ENCODE data around the gene SDHB.

SDHB gene

GRCh38 chr1:17027900-17028299 lies 25.9 kb downstream of the SDHB start:
- no peak overlapping the region for H3K4me3 ChIP-seq (ENCODE audit: control insufficient read depth, low read depth, low read length)
- TF ChIP-seq CTCF (conservative IDR thresholded peaks at IDR 0.05; ENCODE audit: control insufficient read depth, insufficient read depth, low read depth, low read length) = no peak
- no peak for DNase-seq (ENCODE audit: low read depth)

- DNase-seq (ENCODE audit: low read depth) = peak; percentile 33
- no peak for TF ChIP-seq CTCF (conservative IDR thresholded peaks at IDR 0.05; ENCODE audit: control insufficient read depth, insufficient read depth, low read depth, low read length)
- H3K4me3 ChIP-seq (ENCODE audit: control insufficient read depth, low read depth, low read length) = no peak overlapping the region
Observed at GRCh38 chr1:17027403-17027802, 26.4 kb downstream of the SDHB start.

- no peak for DNase-seq (ENCODE audit: low read depth)
- TF ChIP-seq CTCF (conservative IDR thresholded peaks at IDR 0.05; ENCODE audit: control insufficient read depth, insufficient read depth, low read depth, low read length) = no peak
- no peak overlapping the region for H3K4me3 ChIP-seq (ENCODE audit: control insufficient read depth, low read depth, low read length)
Observed at GRCh38 chr1:17024721-17025120, 29.1 kb downstream of the SDHB start.

GRCh38 chr1:17023573-17023972 lies 30.3 kb downstream of the SDHB start:
- H3K4me3 ChIP-seq (ENCODE audit: control insufficient read depth, low read depth, low read length) = no peak overlapping the region
- DNase-seq (ENCODE audit: low read depth) = no peak
- TF ChIP-seq CTCF (conservative IDR thresholded peaks at IDR 0.05; ENCODE audit: control insufficient read depth, insufficient read depth, low read depth, low read length) = peak; percentile 12

- no peak overlapping the region for H3K4me3 ChIP-seq (ENCODE audit: control insufficient read depth, low read depth, low read length)
- TF ChIP-seq CTCF (conservative IDR thresholded peaks at IDR 0.05; ENCODE audit: control insufficient read depth, insufficient read depth, low read depth, low read length) = no peak
- DNase-seq (ENCODE audit: low read depth) = no peak
Observed at GRCh38 chr1:17023102-17023501, 30.7 kb downstream of the SDHB start.

- H3K4me3 ChIP-seq (ENCODE audit: control insufficient read depth, low read depth, low read length) = no peak overlapping the region
- no peak for TF ChIP-seq CTCF (conservative IDR thresholded peaks at IDR 0.05; ENCODE audit: control insufficient read depth, insufficient read depth, low read depth, low read length)
- no peak for DNase-seq (ENCODE audit: low read depth)
Observed at GRCh38 chr1:17021896-17022295, 31.9 kb downstream of the SDHB start.

GRCh38 chr1:17020502-17020901 lies 33.3 kb downstream of the SDHB start:
- DNase-seq (ENCODE audit: low read depth) = no peak
- no peak for TF ChIP-seq CTCF (conservative IDR thresholded peaks at IDR 0.05; ENCODE audit: control insufficient read depth, insufficient read depth, low read depth, low read length)
- H3K4me3 ChIP-seq (ENCODE audit: control insufficient read depth, low read depth, low read length) = no peak overlapping the region
